B cell (primary cell): ENCODE results near the gene ARMC10. TPM values are rescaled to one million over a fixed set of nuclear protein-coding genes. Genes with fewer than 3 reads are reported as not detected.
"Not testable (repeated sequence)": the region's sequence is repeated elsewhere in the genome, so short reads cannot be mapped to it uniquely, and the experiment has no call there.

ENCODE experiments used
- ATAC-seq: fragments of 200-7000 bp; cut with Tn5 transposase; one replicate; pipeline ENCODE4 v1.10.0; 2021; ENCODE audit warnings: low read depth, mild to moderate bottlenecking, moderate number of reproducible peaks, moderate library complexity
- CTCF ChIA-PET: fragments of 350-600 bp; sonication (Branson Sonifier 250); formaldehyde crosslinking; loops from one replicate; lab custom pipeline; 2021; ENCODE audit warnings: antibody characterized with exemption, inconsistent platforms; lab: Charles Lee
- POLR2A ChIA-PET: fragments of 350-600 bp; sonication (Branson Sonifier 250); formaldehyde crosslinking; loops from one replicate; lab custom pipeline; 2021; ENCODE audit warnings: antibody characterized with exemption; lab: Charles Lee
- DNase-seq: peaks from one replicate; pipeline ENCODE4 v3.0.0; 2013
- H2AFZ ChIP-seq: 2 replicates; pipeline ENCODE4 v1.6.1; 2012; ENCODE audit warnings: mild to moderate bottlenecking, low read depth, low read length; ENCODE audit not compliant: insufficient read depth, poor library complexity, severe bottlenecking
- H3K27ac ChIP-seq, 2 donors: 1 replicate in 1 of 2; 2 replicates in 1 of 2; pipeline ENCODE4 v1.5.1; 2012 to 2013; ENCODE audit warnings: low read length in 2 of 2, mild to moderate bottlenecking in 2 of 2, moderate library complexity in 1 of 2
- H3K27me3 ChIP-seq, 4 experiments: fragments of 200-600 bp in 1 of 4; sonication (generic) in 1 of 4; replicated peaks in 1 of 4; 1 replicate in 2 of 4; 2 replicates in 2 of 4; pipeline versions ENCODE4 v1.6.1 to v1.7.0; 2013 to 2016; ENCODE audit warnings: low read length in 3 of 4, mild to moderate bottlenecking in 2 of 4, mixed read lengths in 1 of 4, moderate library complexity in 1 of 4; ENCODE audit not compliant: insufficient read depth in 4 of 4, control insufficient read depth in 3 of 4; ENCODE audit errors: control extremely low read depth in 1 of 4
- H3K36me3 ChIP-seq, 2 experiments: replicated peaks in 1 of 2; 1 replicate in 1 of 2; 2 replicates in 1 of 2; pipeline versions ENCODE4 v1.6.1 to v1.7.1; 2013; ENCODE audit warnings: low read length in 1 of 2; ENCODE audit not compliant: insufficient read depth in 2 of 2, control insufficient read depth in 1 of 2; ENCODE audit errors: control extremely low read depth in 1 of 2, extremely low read depth in 1 of 2
- H3K4me1 ChIP-seq, 2 donors: fragments of 200-600 bp in 1 of 2; sonication (generic) in 1 of 2; 1 replicate in 1 of 2; 2 replicates in 1 of 2; pipeline versions ENCODE4 v1.5.1 to v1.6.1; 2013 to 2017; ENCODE audit warnings: low read length in 2 of 2; ENCODE audit not compliant: control insufficient read depth in 2 of 2, insufficient read depth in 2 of 2
- H3K4me2 ChIP-seq: replicated peaks from 2 replicates; pipeline ENCODE3; 2012; ENCODE audit warnings: mild to moderate bottlenecking, low read depth, low read length; ENCODE audit not compliant: poor library complexity, severe bottlenecking
- H3K4me3 ChIP-seq, 5 experiments: fragments of 200-600 bp in 1 of 5; sonication (generic) in 1 of 5; 1 replicate in 3 of 5; 2 replicates in 2 of 5; pipeline versions ENCODE4 v1.5.1 to v1.7.0; 2011 to 2016; ENCODE audit warnings: low read length in 4 of 5, mild to moderate bottlenecking in 4 of 5, low read depth in 2 of 5, control low read depth in 1 of 5, moderate library complexity in 1 of 5; ENCODE audit not compliant: insufficient read depth in 1 of 5; ENCODE audit errors: control extremely low read depth in 1 of 5, extremely low read depth in 1 of 5
- H3K79me2 ChIP-seq: fragments of 200-600 bp; sonication (generic); one replicate; pipeline ENCODE4 v1.6.0; 2016; ENCODE audit warnings: low read length; ENCODE audit not compliant: control insufficient read depth, insufficient read depth
- H3K9ac ChIP-seq: fragments of 200-600 bp; sonication (generic); 2 replicates; pipeline ENCODE4 v1.6.1; 2017; ENCODE audit warnings: mild to moderate bottlenecking, low read length, moderate library complexity
- H3K9me3 ChIP-seq, 3 donors: one replicate each; pipeline versions ENCODE4 v1.6.1 to v1.7.1; 2013; ENCODE audit warnings: low read length in 2 of 3; ENCODE audit not compliant: control insufficient read depth in 2 of 3, insufficient read depth in 1 of 3; ENCODE audit errors: control extremely low read depth in 1 of 3
- H4K20me1 ChIP-seq: 2 replicates; pipeline ENCODE4 v1.6.0; 2012; ENCODE audit warnings: mild to moderate bottlenecking, low read length; ENCODE audit not compliant: insufficient read depth, control insufficient read depth, poor library complexity, severe bottlenecking
- H3K27ac Mint-ChIP-seq: one replicate; pipeline ENCODE4 v1.8.0; 2021; ENCODE audit warnings: mixed read lengths
- H3K27me3 Mint-ChIP-seq: one replicate; pipeline ENCODE4 v1.8.0; 2021; ENCODE audit warnings: mixed read lengths
- H3K4me1 Mint-ChIP-seq: one replicate; pipeline ENCODE4 v1.8.0; 2021; ENCODE audit warnings: mixed read lengths
- H3K4me3 Mint-ChIP-seq: one replicate; pipeline ENCODE4 v1.8.0; 2021; ENCODE audit warnings: mixed read lengths
- H3K9me3 Mint-ChIP-seq: one replicate; pipeline ENCODE4 v1.8.0; 2022; ENCODE audit warnings: mixed read lengths; ENCODE audit not compliant: insufficient read depth
- EZH2 ChIP-seq: IDR thresholded peaks from 2 replicates; pipeline ENCODE4 v1.6.1; 2012; ENCODE audit warnings: borderline replicate concordance, low read depth, mild to moderate bottlenecking, moderate library complexity, low read length; ENCODE audit not compliant: insufficient read depth, poor library complexity, severe bottlenecking
- WGBS: methylation state at CpG from one replicate; pipeline ENCODE4 v1.1.5; 2013; ENCODE audit warnings: missing lambda C conversion rate; ENCODE audit not compliant: insufficient coverage; 5-methylcytosine and 5-hydroxymethylcytosine counted together
- intact Hi-C: fragments of 100-400 bp; cut with micrococcal nuclease; formaldehyde crosslinking; loops from one replicate; pipeline ENCODE4 v1.10.0; 2022
- polyA plus RNA-seq: library from polyadenylated mRNA; depleted of rRNA; stranded (reverse); fragments of >200 nt; gene quantifications from 2 replicates; pipeline ENCODE4 v1.2.3, GENCODE V29; 2012
- total RNA-seq, 2 donors: library from RNA; stranded (reverse); fragments of 120-200 nt in 1 of 2; gene quantifications; 1 replicate in 1 of 2; 2 replicates in 1 of 2; pipeline versions ENCODE4 v1.2.3 to v1.2.4, GENCODE V29; 2013 to 2022
- TF ChIP-seq, protein P1 (sequence below): fragments of 200-600 bp; IDR thresholded peaks from one replicate; pipeline ENCODE4 v1.8.0; 2022; ENCODE audit warnings: antibody characterized with exemption, mild to moderate bottlenecking

The ARMC10 gene
- total and polyA plus RNA-seq, 2 donors (not counting 1 experiment from before 2014, with no cell fraction given) = 7.3 to 24.2 TPM

DNA sequence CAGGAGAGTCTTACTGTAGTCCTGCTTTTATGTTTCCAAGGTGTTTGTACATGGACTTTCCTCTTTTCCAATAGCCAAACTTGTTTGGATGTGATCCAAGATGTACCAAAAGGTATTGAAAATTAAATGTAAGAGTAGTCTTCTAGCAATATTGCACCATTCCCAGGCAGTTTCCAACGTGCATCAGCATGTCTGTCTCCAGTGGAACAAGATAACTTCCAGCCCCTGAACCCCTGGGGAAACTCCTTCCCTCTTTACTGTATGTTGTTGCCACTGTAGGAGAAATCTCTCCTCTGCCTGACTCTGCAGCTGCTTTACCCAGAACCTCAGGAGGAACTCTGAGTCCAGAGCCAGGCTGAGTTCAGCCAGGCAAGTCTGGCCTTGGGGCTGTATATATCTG lies 18.5 kb downstream of the ARMC10 start:
- Histone ChIP-seq H4K20me1 (no peaks in the 10 kb centered on the region), H3K79me2 (no peaks in the 10 kb centered on the region), H3K27me3 (no peaks in the 10 kb centered on the region), H3K4me2 (no peak overlapping the region), H3K4me3 (no peak overlapping the region), H3K36me3 (peaks cover 4 to 22% of the 10 kb centered on the region in 2 experiments), H2AFZ (no peak overlapping the region), H3K9me3 (no peaks in the 10 kb centered on the region), H3K4me1 (no peaks in the 10 kb centered on the region), H3K27ac (no peak overlapping the region), H3K9ac (no peak overlapping the region)
- intact Hi-C loops = no loop called here
- DNase-seq = no peak
- Mint-ChIP-seq H3K4me3 (no peak overlapping the region), H3K9me3 (no peaks in the 10 kb centered on the region), H3K27ac (no peak overlapping the region), H3K4me1 (no peaks in the 10 kb centered on the region), H3K27me3 (no peaks in the 10 kb centered on the region)
- POLR2A ChIA-PET = no interaction called here
- ATAC-seq = no peak
- CTCF ChIA-PET = interaction anchor here (1.6 kb wide), 1 partner anchor 32 kb away, joined by 3 read pairs; no protein-coding TSS in a partner anchor
- TF ChIP-seq EZH2 = no peak
- TF ChIP-seq, protein P1, sequence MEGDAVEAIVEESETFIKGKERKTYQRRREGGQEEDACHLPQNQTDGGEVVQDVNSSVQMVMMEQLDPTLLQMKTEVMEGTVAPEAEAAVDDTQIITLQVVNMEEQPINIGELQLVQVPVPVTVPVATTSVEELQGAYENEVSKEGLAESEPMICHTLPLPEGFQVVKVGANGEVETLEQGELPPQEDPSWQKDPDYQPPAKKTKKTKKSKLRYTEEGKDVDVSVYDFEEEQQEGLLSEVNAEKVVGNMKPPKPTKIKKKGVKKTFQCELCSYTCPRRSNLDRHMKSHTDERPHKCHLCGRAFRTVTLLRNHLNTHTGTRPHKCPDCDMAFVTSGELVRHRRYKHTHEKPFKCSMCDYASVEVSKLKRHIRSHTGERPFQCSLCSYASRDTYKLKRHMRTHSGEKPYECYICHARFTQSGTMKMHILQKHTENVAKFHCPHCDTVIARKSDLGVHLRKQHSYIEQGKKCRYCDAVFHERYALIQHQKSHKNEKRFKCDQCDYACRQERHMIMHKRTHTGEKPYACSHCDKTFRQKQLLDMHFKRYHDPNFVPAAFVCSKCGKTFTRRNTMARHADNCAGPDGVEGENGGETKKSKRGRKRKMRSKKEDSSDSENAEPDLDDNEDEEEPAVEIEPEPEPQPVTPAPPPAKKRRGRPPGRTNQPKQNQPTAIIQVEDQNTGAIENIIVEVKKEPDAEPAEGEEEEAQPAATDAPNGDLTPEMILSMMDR = no peak
- no CpG with 5 or more reads among the region's 1 CpG for WGBS

DNA sequence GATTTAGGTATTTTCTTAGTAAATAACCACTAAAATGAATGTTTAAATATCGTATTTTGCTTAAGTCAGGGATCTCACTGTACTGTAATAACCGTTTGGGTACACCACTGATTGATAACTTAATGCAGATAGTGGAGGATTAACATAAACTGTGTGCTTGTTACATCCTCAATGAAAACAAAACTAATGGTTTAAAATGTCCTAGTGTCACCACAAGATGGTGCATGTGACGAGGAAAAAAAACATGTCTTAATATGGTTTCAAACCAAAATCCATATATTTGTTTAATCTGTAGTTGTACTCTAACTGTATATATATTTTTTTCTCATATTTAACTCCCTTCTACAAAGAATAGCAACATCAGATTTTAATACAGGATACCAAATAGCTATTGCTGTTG lies 19.2 kb downstream of the ARMC10 start:
- no peaks in the 10 kb centered on the region for H3K9me3 Mint-ChIP-seq
- H3K4me1 ChIP-seq = no peaks in the 10 kb centered on the region
- no peaks in the 10 kb centered on the region for H3K4me1 Mint-ChIP-seq
- DNase-seq (no peak), ATAC-seq (no peak)
- no peak overlapping the region for H3K9ac ChIP-seq
- H3K9me3 ChIP-seq = no peaks in the 10 kb centered on the region
- H3K4me3 Mint-ChIP-seq = no peak overlapping the region
- no peak for TF ChIP-seq EZH2
- TF ChIP-seq, protein P1 = no peak
- no peaks in the 10 kb centered on the region for H4K20me1 ChIP-seq
- intact Hi-C loops = no loop called here
- H3K4me3 ChIP-seq = no peak overlapping the region
- no peaks in the 10 kb centered on the region for H3K79me2 ChIP-seq
- CTCF ChIA-PET = interaction anchor here (0.5 kb wide), 1 partner anchor 32 kb away, joined by 4 read pairs; no protein-coding TSS in a partner anchor
- WGBS = no CpG with 5 or more reads among the region's 3 CpGs
- no peaks in the 10 kb centered on the region for H3K27me3 ChIP-seq
- no peaks in the 10 kb centered on the region for H3K27me3 Mint-ChIP-seq
- H3K27ac ChIP-seq = no peak overlapping the region
- peaks cover 2 to 17% of the 10 kb centered on the region in 2 experiments for H3K36me3 ChIP-seq
- H2AFZ ChIP-seq = no peak overlapping the region
- no peak overlapping the region for H3K4me2 ChIP-seq
- POLR2A ChIA-PET = no interaction called here
- no peak overlapping the region for H3K27ac Mint-ChIP-seq

DNA sequence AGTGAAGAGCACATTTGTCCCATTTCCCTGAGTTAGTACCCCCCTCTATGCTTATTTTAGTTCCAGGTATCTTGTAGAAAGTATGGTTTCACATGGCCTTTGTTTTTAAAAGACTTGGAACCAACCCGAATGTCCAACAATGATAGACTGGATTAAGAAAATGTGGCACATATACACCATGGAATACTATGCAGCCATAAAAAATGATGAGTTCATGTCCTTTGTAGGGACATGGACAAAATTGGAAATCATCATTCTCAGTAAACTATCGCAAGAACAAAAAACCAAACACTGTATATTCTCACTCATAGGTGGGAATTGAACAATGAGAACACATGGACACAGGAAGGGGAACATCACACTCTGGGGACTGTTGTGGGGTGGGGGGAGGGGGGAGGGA lies 20.6 kb downstream of the ARMC10 start:
- DNase-seq, H3K4me3 ChIP-seq, H3K27ac ChIP-seq, H3K9ac ChIP-seq, ATAC-seq, H3K79me2 ChIP-seq, CTCF ChIA-PET, H3K4me1 Mint-ChIP-seq, H2AFZ ChIP-seq, H3K4me1 ChIP-seq, H3K27me3 ChIP-seq, H3K9me3 ChIP-seq, H4K20me1 ChIP-seq, H3K4me2 ChIP-seq, intact Hi-C loops, H3K4me3 Mint-ChIP-seq, H3K9me3 Mint-ChIP-seq, POLR2A ChIA-PET, H3K27me3 Mint-ChIP-seq, H3K27ac Mint-ChIP-seq: not testable (repeated sequence)
- no CpG with 5 or more reads among the region's 2 CpGs for WGBS
- peaks cover 2 to 12% of the 10 kb centered on the region in 2 experiments for H3K36me3 ChIP-seq
